Smooth muscle cell (in vitro differentiated cells): Measurements from ENCODE around the gene TMEM209. TPM values are rescaled to one million over a fixed set of nuclear protein-coding genes. Genes with fewer than 3 reads are reported as not detected.
A peak's percentile ranks its signal among the peaks of the same experiment; 100 is the strongest.
"Not testable (repeated sequence)": the region's sequence is repeated elsewhere in the genome, so short reads cannot be mapped to it uniquely, and the experiment has no call there.

ENCODE experiments used
- DNase-seq: peaks from one replicate; lab custom pipeline; 2025; ENCODE audit not compliant: unreplicated experiment; lab: John Stamatoyannopoulos, UW
- H2AFZ ChIP-seq: fragments of 200-600 bp; sonication (generic); 2 replicates; pipeline ENCODE4 v1.6.0; 2016; ENCODE audit warnings: antibody characterized with exemption, low read depth, mild to moderate bottlenecking
- H3F3A ChIP-seq: fragments of 200-600 bp; sonication (generic); 2 replicates; pipeline ENCODE4 v1.6.0; 2017; ENCODE audit warnings: antibody characterized with exemption, low read depth
- H3K27ac ChIP-seq: fragments of 200-600 bp; sonication (generic); 2 replicates; pipeline ENCODE4 v1.5.1; 2016; ENCODE audit warnings: low read depth, mild to moderate bottlenecking
- H3K27me3 ChIP-seq: fragments of 200-600 bp; sonication (generic); 2 replicates; pipeline ENCODE4 v1.6.1; 2016; ENCODE audit warnings: low read depth, mild to moderate bottlenecking
- H3K36me3 ChIP-seq: fragments of 200-600 bp; sonication (generic); 2 replicates; pipeline ENCODE4 v1.5.1; 2016; ENCODE audit warnings: low read depth
- H3K4me1 ChIP-seq: fragments of 200-600 bp; sonication (generic); 2 replicates; pipeline ENCODE4 v1.5.1; 2016; ENCODE audit warnings: low read depth
- H3K4me2 ChIP-seq: fragments of 200-600 bp; sonication (generic); 2 replicates; pipeline ENCODE4 v1.6.0; 2016; ENCODE audit warnings: mild to moderate bottlenecking
- H3K4me3 ChIP-seq: fragments of 200-600 bp; sonication (generic); 2 replicates; pipeline ENCODE4 v1.5.1; 2016; ENCODE audit warnings: mild to moderate bottlenecking
- H3K79me2 ChIP-seq: fragments of 200-600 bp; sonication (generic); 2 replicates; pipeline ENCODE4 v1.6.0; 2016; ENCODE audit warnings: low read depth, mild to moderate bottlenecking
- H3K9ac ChIP-seq: fragments of 200-600 bp; sonication (generic); 2 replicates; pipeline ENCODE4 v1.6.0; 2016; ENCODE audit warnings: low read depth
- H3K9me3 ChIP-seq: fragments of 200-600 bp; sonication (generic); replicated peaks from 2 replicates; pipeline ENCODE4 v1.5.1; 2016; ENCODE audit warnings: low read depth
- H4K20me1 ChIP-seq: fragments of 200-600 bp; sonication (generic); 2 replicates; pipeline ENCODE4 v1.6.0; 2016; ENCODE audit warnings: low read depth
- CTCF ChIP-seq: fragments of 200-600 bp; sonication (generic); IDR thresholded peaks from 2 replicates; pipeline ENCODE4 v1.5.1; 2017; ENCODE audit warnings: borderline replicate concordance, mild to moderate bottlenecking, antibody characterized with exemption; ENCODE audit not compliant: insufficient read depth, poor library complexity, severe bottlenecking
- WGBS: methylation state at CpG from one replicate; pipeline ENCODE4 v1.1.7; 2016; ENCODE audit warnings: low lambda C conversion rate; 5-methylcytosine and 5-hydroxymethylcytosine counted together
- polyA plus RNA-seq: library from polyadenylated mRNA; unstranded; fragments of >200 nt; fragmentation: Nextera tagmentation; extraction: Ambion mirVana; gene quantifications from 2 replicates; pipeline ENCODE4 v1.2.1, GENCODE V29; 2016
- total RNA-seq: library from RNA; depleted of rRNA; stranded (reverse); fragments of >200 nt; gene quantifications from 2 replicates; pipeline ENCODE4 v1.2.3, GENCODE V29; 2014

TMEM209 gene
- total RNA-seq, result 20.3 and 23.0 TPM in 2 replicates
- 15.1 and 18.2 TPM in 2 replicates for polyA plus RNA-seq

- H3K36me3 ChIP-seq, result peaks cover 9% of the 10 kb centered on the region
- peaks cover 12% of the 10 kb centered on the region for H3K4me1 ChIP-seq
- peak within 1 kb of the TSS; percentile 90 for H3K4me2 ChIP-seq
- peak; percentile 80 for DNase-seq
- H4K20me1 ChIP-seq, result no peaks in the 10 kb centered on the region
- peak within 1 kb of the TSS; percentile 60 for H3K4me3 ChIP-seq
- H3K27me3 ChIP-seq, result no peaks in the 10 kb centered on the region
- H3K27ac ChIP-seq, result peak within 1 kb of the TSS; percentile 78
- peaks cover 14% of the 10 kb centered on the region for H3F3A ChIP-seq
- peaks cover 9% of the 10 kb centered on the region for H3K79me2 ChIP-seq
- no peak for TF ChIP-seq CTCF
- no peaks in the 10 kb centered on the region for H3K9me3 ChIP-seq
- WGBS, result 15% methylated on average over 44 of the region's 44 CpGs
- H3K9ac ChIP-seq, result peak within 1 kb of the TSS; percentile 85
- peak within 1 kb of the TSS; percentile 72 for H2AFZ ChIP-seq
Measured at GRCh38 chr7:130205084-130205947, at the start of gene TMEM209. Gene TMEM209 (minus strand): TSS chr7:130205406. CDS start chr7:130205375, 31 bp downstream.

- no peak overlapping the region for H3K27ac ChIP-seq
- H3K4me1 ChIP-seq, result no peaks in the 10 kb centered on the region
- H3K9me3 ChIP-seq, result peaks cover 8% of the 10 kb centered on the region
- H3K4me3 ChIP-seq, result no peak overlapping the region
- no peaks in the 10 kb centered on the region for H3F3A ChIP-seq
- no peaks in the 10 kb centered on the region for H3K27me3 ChIP-seq
- H2AFZ ChIP-seq, result no peak overlapping the region
- H4K20me1 ChIP-seq, result no peaks in the 10 kb centered on the region
- WGBS, result 91% methylated on average over 6 of the region's 6 CpGs
- no peak for DNase-seq
- no peak for TF ChIP-seq CTCF
- H3K4me2 ChIP-seq, result no peak overlapping the region
- H3K9ac ChIP-seq, result no peak overlapping the region
- no peaks in the 10 kb centered on the region for H3K79me2 ChIP-seq
- peaks cover 5% of the 10 kb centered on the region for H3K36me3 ChIP-seq
Measured at GRCh38 chr7:130254555-130254954, 49.3 kb upstream of the TMEM209 start.

- not testable (repeated sequence) for H4K20me1 ChIP-seq, DNase-seq, H3K36me3 ChIP-seq
Measured at GRCh38 chr7:130249626-130250025, 44.4 kb upstream of the TMEM209 start.

GRCh38 chr7:130248842-130249241 lies 43.6 kb upstream of the TMEM209 start:
- H3K27me3 ChIP-seq, H2AFZ ChIP-seq, H3K9me3 ChIP-seq, H3K4me2 ChIP-seq, H4K20me1 ChIP-seq, H3F3A ChIP-seq, H3K9ac ChIP-seq, H3K27ac ChIP-seq, H3K36me3 ChIP-seq, H3K4me3 ChIP-seq, H3K79me2 ChIP-seq, H3K4me1 ChIP-seq, DNase-seq: not testable (repeated sequence)
- WGBS, result 97% methylated on average over 5 of the region's 5 CpGs

More at GRCh38 chr7:130249626-130250025, 44.4 kb upstream of the TMEM209 start:
- not testable (repeated sequence) for H2AFZ ChIP-seq, H3K4me3 ChIP-seq, H3K27me3 ChIP-seq, H3F3A ChIP-seq, H3K27ac ChIP-seq, H3K4me1 ChIP-seq, H3K79me2 ChIP-seq, H3K9ac ChIP-seq, H3K4me2 ChIP-seq, H3K9me3 ChIP-seq
- 96% methylated on average over 3 of the region's 3 CpGs for WGBS

- H3K4me3 ChIP-seq, H3K79me2 ChIP-seq, H3K27ac ChIP-seq, H3K4me2 ChIP-seq, H2AFZ ChIP-seq, H4K20me1 ChIP-seq, H3K27me3 ChIP-seq, H3K36me3 ChIP-seq, DNase-seq, H3K9ac ChIP-seq, H3F3A ChIP-seq, H3K4me1 ChIP-seq, H3K9me3 ChIP-seq: not testable (repeated sequence)
- WGBS, result 100% methylated on average over 1 of the region's 1 CpG
Measured at GRCh38 chr7:130246491-130246890, 41.3 kb upstream of the TMEM209 start.

GRCh38 chr7:130243486-130243885 lies 38.3 kb upstream of the TMEM209 start:
- H3K9me3 ChIP-seq, H4K20me1 ChIP-seq, DNase-seq, H3K4me3 ChIP-seq, H3K4me1 ChIP-seq, H3K36me3 ChIP-seq, H3K4me2 ChIP-seq, H3K9ac ChIP-seq, H3K79me2 ChIP-seq, H2AFZ ChIP-seq, H3F3A ChIP-seq, H3K27me3 ChIP-seq: not testable (repeated sequence)
- H3K27ac ChIP-seq, result peak overlapping the region; percentile 90
- 86% methylated on average over 1 of the region's 1 CpG for WGBS
